HG02642 (cell line): ENCODE data around the gene MATN3.

Source experiments
- ATAC-seq: cut with Tn5 transposase; IDR thresholded peaks from one replicate; pipeline ENCODE4 v1.9.1; 2021; ENCODE audit warnings: mild to moderate bottlenecking; ENCODE audit not compliant: unreplicated experiment, poor library complexity

MATN3 gene

DNA sequence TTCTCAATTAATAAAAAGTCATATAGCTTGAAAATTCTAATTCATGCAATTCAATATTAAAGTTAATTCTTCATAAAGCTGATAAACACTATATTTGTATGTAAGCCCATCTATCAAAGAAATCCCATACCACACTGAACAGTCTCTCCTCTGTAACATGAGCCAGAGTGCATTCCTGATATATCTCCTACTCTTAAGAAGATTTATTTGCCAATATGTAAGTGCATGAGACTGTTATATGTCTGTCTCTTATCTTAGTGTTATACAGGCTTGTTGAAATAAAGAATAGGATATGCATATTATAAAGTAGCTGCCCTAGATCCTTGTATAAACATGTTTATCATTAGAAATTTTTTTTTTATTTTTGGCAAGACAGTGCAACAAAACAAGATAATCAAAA lies 70.3 kb downstream of the MATN3 start:
- ATAC-seq = no peak
